ENCODE data around the gene PALLD.

GRCh38 chr4:168724243-168724642 lies 227.4 kb downstream of the PALLD start:
- TF ChIP-seq CTCF (IDR thresholded peaks at IDR 0.05): no peak
- no peak for TF ChIP-seq EZH2 (IDR thresholded peaks at IDR 0.05)
